SH-SY5Y (cell line): ENCODE results near the gene WDR49.

Source experiments
- GATA2 ChIP-seq: IDR thresholded peaks from 2 replicates; pipeline ENCODE4 v1.6.1; 2011; ENCODE audit warnings: mild to moderate bottlenecking, low read depth, low read length
- GATA3 ChIP-seq: IDR thresholded peaks from 2 replicates; pipeline ENCODE4 v1.6.1; 2011; ENCODE audit warnings: low read depth, mild to moderate bottlenecking, low read length, moderate library complexity

The WDR49 gene

GRCh38 chr3:167437428-167438139 is 216.2 kb downstream of the WDR49 start:
- TF ChIP-seq GATA3 (no peak), GATA2 (no peak)
